Memory B cell (primary cell): ENCODE results near the gene HPSE2.

Experiments used
- ATAC-seq: fragments of 150-1000 bp; cut with Tn5 transposase; 2 replicates; pipeline ENCODE4 v1.10.0; 2021; ENCODE audit warnings: low read depth, mild to moderate bottlenecking, moderate library complexity
- DNase-seq, 2 donors: peaks; one replicate each; pipeline ENCODE4 v3.0.0; 2022; ENCODE audit warnings: low spot score in 2 of 2
- H3K27ac Mint-ChIP-seq: one replicate; pipeline ENCODE4 v1.8.0; 2022; ENCODE audit warnings: mild to moderate bottlenecking, moderate library complexity, mixed read lengths
- H3K27me3 Mint-ChIP-seq: one replicate; pipeline ENCODE4 v1.8.0; 2022; ENCODE audit warnings: mixed read lengths
- H3K36me3 Mint-ChIP-seq: one replicate; pipeline ENCODE4 v1.8.0; 2022; ENCODE audit warnings: mild to moderate bottlenecking, mixed read lengths
- H3K4me1 Mint-ChIP-seq: one replicate; pipeline ENCODE4 v1.8.0; 2022; ENCODE audit warnings: mixed read lengths
- H3K4me3 Mint-ChIP-seq: one replicate; pipeline ENCODE4 v1.8.0; 2022; ENCODE audit warnings: mild to moderate bottlenecking, moderate library complexity, mixed read lengths
- H3K9me3 Mint-ChIP-seq: one replicate; pipeline ENCODE4 v1.8.0; 2022; ENCODE audit warnings: mixed read lengths

Gene HPSE2

DNA sequence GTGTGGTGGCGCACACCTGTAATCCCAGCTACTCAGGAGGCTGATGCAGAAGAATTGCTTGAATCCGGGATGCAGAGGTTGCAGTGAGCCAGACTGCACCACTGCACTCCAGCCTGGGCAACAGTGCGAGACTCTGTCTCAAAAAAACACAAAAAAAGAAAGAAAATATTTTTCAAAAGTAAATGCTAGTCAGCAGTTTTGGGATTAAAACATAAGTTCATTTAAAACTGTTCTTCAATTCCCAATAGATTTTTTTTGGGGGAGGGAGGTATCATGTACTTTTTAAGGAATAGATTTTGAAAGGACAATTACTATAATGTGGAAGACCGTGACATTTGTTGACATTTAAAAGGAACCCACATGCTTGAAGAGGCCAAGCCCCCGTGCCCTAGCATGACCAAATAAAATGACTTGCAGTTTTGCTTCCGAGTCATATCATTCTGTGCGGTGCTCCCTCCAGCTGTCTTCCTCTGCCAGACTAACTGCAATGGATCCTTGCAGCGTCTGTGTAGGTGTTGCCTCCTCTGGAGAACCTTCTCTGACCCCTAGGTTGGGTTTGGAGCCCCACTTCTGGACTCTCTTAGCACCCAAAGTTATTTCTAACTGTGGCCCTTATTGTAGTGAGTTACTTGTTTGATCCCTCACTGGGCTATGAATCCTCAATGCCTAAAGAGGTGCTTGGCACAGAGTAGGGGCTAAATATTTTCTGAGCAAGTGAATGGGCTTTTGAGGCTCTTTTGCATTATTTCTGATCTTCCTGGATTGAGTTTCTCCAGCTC lies 771.5 kb downstream of the HPSE2 start:
- DNase-seq (no peak), ATAC-seq (no peak)
- Mint-ChIP-seq H3K4me3 (no peak overlapping the region), H3K9me3 (no peaks in the 10 kb centered on the region), H3K36me3 (no peaks in the 10 kb centered on the region), H3K4me1 (peaks cover 5% of the 10 kb centered on the region), H3K27ac (no peak overlapping the region), H3K27me3 (peaks cover 8% of the 10 kb centered on the region)

DNA sequence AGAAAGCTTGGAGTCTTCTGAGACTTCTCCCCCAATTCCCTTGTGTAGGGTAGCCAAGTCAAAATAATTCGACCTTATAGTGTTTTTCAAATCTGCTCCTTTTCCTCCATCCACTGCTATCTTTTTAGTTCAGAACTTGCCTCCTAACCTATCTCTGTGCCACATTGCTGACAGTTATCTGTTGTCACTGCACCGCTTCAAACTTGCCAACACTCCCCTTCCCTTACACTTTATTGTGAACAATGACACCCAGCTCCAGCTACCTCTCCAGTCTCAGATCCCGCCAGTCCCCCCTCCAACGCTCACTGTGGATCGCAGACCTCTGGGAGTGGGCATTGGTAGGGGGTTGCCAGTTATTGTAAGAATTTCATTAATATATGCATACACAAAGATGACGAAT lies 772.6 kb downstream of the HPSE2 start:
- H3K27me3 Mint-ChIP-seq, result peaks cover 16% of the 10 kb centered on the region
- DNase-seq (no peak), ATAC-seq (no peak)
- H3K9me3 Mint-ChIP-seq, result no peaks in the 10 kb centered on the region
- H3K4me3 Mint-ChIP-seq, result no peak overlapping the region
- peaks cover 2% of the 10 kb centered on the region for H3K4me1 Mint-ChIP-seq
- H3K36me3 Mint-ChIP-seq, result no peaks in the 10 kb centered on the region
- no peak overlapping the region for H3K27ac Mint-ChIP-seq

GRCh38 chr10:98461500-98461842 lies 774.2 kb downstream of the HPSE2 start:
- Mint-ChIP-seq H3K36me3 (no peaks in the 10 kb centered on the region), H3K9me3 (no peaks in the 10 kb centered on the region), H3K4me1 (no peaks in the 10 kb centered on the region), H3K4me3 (no peak overlapping the region), H3K27ac (no peak overlapping the region), H3K27me3 (peaks cover 19% of the 10 kb centered on the region)
- no peak for ATAC-seq
- DNase-seq, result no peak

DNA sequence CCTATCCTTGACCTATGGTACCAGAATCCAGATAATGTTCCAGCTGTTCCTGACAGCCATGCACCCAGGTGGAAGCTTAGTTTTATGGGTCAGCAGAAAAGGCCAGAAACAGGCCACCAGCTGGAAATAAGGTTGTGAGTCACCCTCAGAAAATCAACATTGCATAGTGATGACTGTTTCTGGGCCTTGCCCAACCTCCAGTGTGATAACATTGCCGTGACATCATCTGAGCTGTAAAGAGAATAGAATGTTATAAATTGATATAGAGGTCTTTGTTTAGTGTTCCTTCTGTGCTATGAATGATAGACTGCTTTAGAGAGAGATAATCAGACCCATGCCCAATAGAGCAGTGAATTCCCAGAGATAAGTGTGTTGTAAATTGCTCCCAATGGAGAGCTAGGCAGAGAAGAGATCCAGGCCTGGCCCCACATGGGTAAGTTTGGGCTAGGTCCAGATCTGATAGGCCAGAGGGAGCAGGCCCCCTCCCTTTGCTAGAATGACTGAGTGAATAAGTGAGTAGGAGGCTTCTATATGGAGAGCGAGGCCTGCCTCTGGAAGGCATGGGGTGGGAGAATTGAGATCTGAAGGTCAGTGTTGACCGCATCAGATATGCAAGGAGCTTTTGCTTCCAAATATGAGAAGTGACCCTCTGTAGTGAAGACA lies 774.7 kb downstream of the HPSE2 start:
- Mint-ChIP-seq H3K27me3 (peaks cover 19% of the 10 kb centered on the region), H3K27ac (no peak overlapping the region), H3K4me3 (no peak overlapping the region), H3K9me3 (no peaks in the 10 kb centered on the region), H3K4me1 (no peaks in the 10 kb centered on the region), H3K36me3 (no peaks in the 10 kb centered on the region)
- no peak for ATAC-seq
- DNase-seq, result no peak

GRCh38 chr10:98458809-98459784 lies 776.6 kb downstream of the HPSE2 start:
- no peak overlapping the region for H3K4me3 Mint-ChIP-seq
- no peaks in the 10 kb centered on the region for H3K36me3 Mint-ChIP-seq
- no peak for DNase-seq
- no peak for ATAC-seq
- H3K27me3 Mint-ChIP-seq, result peaks cover 15% of the 10 kb centered on the region
- no peaks in the 10 kb centered on the region for H3K9me3 Mint-ChIP-seq
- H3K27ac Mint-ChIP-seq, result no peak overlapping the region
- H3K4me1 Mint-ChIP-seq, result no peaks in the 10 kb centered on the region

DNA sequence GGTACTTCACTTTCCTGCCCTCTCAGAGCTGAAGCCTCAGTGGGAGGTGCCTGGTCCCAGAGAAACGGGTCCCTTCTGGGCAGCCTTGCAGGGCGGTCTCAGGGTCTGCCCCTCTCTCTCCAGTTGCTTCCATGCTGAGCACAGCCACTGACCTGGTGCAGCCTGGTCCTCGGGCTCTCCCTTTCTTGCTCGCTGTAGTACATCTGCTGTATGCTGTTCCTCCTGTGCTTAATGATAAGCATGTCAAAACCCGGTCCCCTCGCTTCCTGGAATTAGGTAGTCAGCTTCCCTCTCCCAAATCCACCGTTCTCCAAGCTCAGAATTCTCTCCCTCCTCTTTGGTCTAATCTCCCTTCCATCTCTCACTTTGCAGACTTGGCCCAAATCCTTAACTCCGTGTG lies 777.9 kb downstream of the HPSE2 start:
- ATAC-seq (no peak), DNase-seq (no peak)
- Mint-ChIP-seq H3K4me3 (no peak overlapping the region), H3K27ac (no peak overlapping the region), H3K4me1 (no peaks in the 10 kb centered on the region), H3K36me3 (no peaks in the 10 kb centered on the region), H3K9me3 (no peaks in the 10 kb centered on the region), H3K27me3 (peaks cover 15% of the 10 kb centered on the region)

GRCh38 chr10:98456686-98457482 lies 778.8 kb downstream of the HPSE2 start:
- Mint-ChIP-seq H3K27ac (no peak overlapping the region), H3K9me3 (no peaks in the 10 kb centered on the region), H3K4me1 (peaks cover 2% of the 10 kb centered on the region), H3K36me3 (no peaks in the 10 kb centered on the region), H3K4me3 (no peak overlapping the region), H3K27me3 (peaks cover 12% of the 10 kb centered on the region)
- ATAC-seq, result no peak
- DNase-seq, result no peak

- Mint-ChIP-seq H3K27ac (no peak overlapping the region), H3K9me3 (no peaks in the 10 kb centered on the region), H3K4me1 (peaks cover 2% of the 10 kb centered on the region), H3K4me3 (no peak overlapping the region), H3K36me3 (no peaks in the 10 kb centered on the region), H3K27me3 (peaks cover 12% of the 10 kb centered on the region)
- DNase-seq (no peak), ATAC-seq (no peak)
Observed at GRCh38 chr10:98456043-98456570, 779.5 kb downstream of the HPSE2 start.

GRCh38 chr10:98453729-98454128 lies 781.9 kb downstream of the HPSE2 start:
- ATAC-seq, result no peak
- H3K9me3 Mint-ChIP-seq, result no peaks in the 10 kb centered on the region
- no peaks in the 10 kb centered on the region for H3K36me3 Mint-ChIP-seq
- peaks cover 8% of the 10 kb centered on the region for H3K27me3 Mint-ChIP-seq
- H3K27ac Mint-ChIP-seq, result no peak overlapping the region
- no peak for DNase-seq
- peaks cover 2% of the 10 kb centered on the region for H3K4me1 Mint-ChIP-seq
- no peak overlapping the region for H3K4me3 Mint-ChIP-seq

GRCh38 chr10:98450618-98451017 lies 785.0 kb downstream of the HPSE2 start:
- Mint-ChIP-seq H3K9me3 (no peaks in the 10 kb centered on the region), H3K36me3 (no peaks in the 10 kb centered on the region), H3K27ac (no peak overlapping the region), H3K27me3 (no peaks in the 10 kb centered on the region), H3K4me1 (peaks cover 14% of the 10 kb centered on the region), H3K4me3 (no peak overlapping the region)
- DNase-seq, result no peak
- ATAC-seq, result no peak

GRCh38 chr10:98449287-98449686 lies 786.4 kb downstream of the HPSE2 start:
- Mint-ChIP-seq H3K27ac (no peak overlapping the region), H3K4me1 (peaks cover 27% of the 10 kb centered on the region), H3K4me3 (no peak overlapping the region), H3K9me3 (no peaks in the 10 kb centered on the region), H3K27me3 (no peaks in the 10 kb centered on the region), H3K36me3 (peaks cover 7% of the 10 kb centered on the region)
- DNase-seq (no peak), ATAC-seq (no peak)

DNA sequence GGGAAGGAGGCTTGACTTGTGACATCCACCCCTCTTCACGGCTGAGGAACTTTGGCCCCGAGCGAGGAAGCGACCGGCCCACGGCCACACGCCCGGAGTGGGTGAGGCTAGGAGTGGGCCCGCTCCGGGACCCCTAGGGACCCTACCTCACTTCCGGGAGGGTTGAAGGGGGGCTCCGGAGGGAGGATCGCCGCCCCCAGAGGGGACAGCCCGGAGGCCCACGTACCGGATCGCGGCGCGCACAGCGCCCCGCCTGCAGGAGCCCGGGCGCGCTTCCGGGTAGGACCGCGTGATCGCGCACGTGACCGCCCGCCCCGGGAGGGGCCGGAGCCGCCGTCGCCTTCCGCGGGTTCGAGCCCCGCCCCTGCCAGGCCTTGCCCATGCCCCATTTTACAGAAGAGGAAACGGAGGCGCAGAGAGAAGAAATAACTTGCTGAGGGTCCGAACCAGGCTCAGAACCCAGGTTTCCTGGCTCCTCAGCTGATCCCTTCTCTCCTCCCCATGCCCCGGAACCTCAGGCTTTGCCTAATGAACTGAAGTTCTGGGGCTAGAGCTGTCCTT lies 788.9 kb downstream of the HPSE2 start, which contains the start of gene HPS1:
TSS of gene HPS1 (minus strand) at position 275 of the 561 bp plus-strand sequence. CDS start 3,695 bp downstream, outside the sequence.
- peaks cover 33% of the 10 kb centered on the region for H3K4me1 Mint-ChIP-seq
- ATAC-seq, result peak; percentile 85
- H3K27ac Mint-ChIP-seq, result peak within 1 kb of the TSS; percentile 97
- peak within 1 kb of the TSS; percentile 91 for H3K4me3 Mint-ChIP-seq
- peak; percentile 87 to 89 for DNase-seq
- H3K27me3 Mint-ChIP-seq, result no peaks in the 10 kb centered on the region
- no peaks in the 10 kb centered on the region for H3K9me3 Mint-ChIP-seq
- peaks cover 21% of the 10 kb centered on the region for H3K36me3 Mint-ChIP-seq

DNA sequence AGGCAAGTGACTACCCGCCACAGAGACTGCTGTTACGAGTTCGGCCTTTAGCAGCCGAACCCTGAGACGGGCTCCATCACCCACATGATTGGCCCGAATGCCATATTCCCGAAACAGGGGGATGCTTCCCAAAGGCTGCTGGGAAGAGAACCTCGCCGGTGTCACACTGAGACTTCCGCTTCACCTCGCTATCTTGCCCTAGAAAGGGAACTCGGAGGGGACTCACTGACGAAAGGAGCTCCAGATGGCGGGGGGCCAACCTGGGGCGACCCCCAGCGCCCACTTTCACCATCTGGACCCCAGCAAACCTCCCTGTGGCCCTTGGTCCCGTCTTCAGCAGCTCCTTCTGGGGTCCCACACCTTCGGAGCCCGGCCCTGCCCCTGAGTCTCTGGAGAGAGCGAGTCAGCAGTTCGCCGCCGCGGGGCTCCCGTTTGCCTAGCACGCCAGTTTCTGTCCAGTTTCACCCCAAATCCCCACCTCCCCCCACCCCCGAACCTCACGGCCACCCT lies 789.4 kb downstream of the HPSE2 start:
- no peaks in the 10 kb centered on the region for H3K9me3 Mint-ChIP-seq
- H3K27me3 Mint-ChIP-seq, result no peaks in the 10 kb centered on the region
- peaks cover 35% of the 10 kb centered on the region for H3K4me1 Mint-ChIP-seq
- ATAC-seq (peak; percentile 16), DNase-seq (peak in 1 of 2 donors; percentile 61)
- H3K4me3 Mint-ChIP-seq, result peak overlapping the region; percentile 91
- H3K27ac Mint-ChIP-seq, result peak overlapping the region; percentile 97
- peaks cover 24% of the 10 kb centered on the region for H3K36me3 Mint-ChIP-seq
